HG03095 (cell line): ENCODE results near the gene CNGB1.
"Not testable (repeated sequence)": the region's sequence is repeated elsewhere in the genome, so short reads cannot be mapped to it uniquely, and the experiment has no call there.

Experiments used
- ATAC-seq: cut with Tn5 transposase; IDR thresholded peaks from one replicate; pipeline ENCODE4 v1.9.1; 2021; ENCODE audit warnings: moderate library complexity; ENCODE audit not compliant: unreplicated experiment

Gene CNGB1

DNA sequence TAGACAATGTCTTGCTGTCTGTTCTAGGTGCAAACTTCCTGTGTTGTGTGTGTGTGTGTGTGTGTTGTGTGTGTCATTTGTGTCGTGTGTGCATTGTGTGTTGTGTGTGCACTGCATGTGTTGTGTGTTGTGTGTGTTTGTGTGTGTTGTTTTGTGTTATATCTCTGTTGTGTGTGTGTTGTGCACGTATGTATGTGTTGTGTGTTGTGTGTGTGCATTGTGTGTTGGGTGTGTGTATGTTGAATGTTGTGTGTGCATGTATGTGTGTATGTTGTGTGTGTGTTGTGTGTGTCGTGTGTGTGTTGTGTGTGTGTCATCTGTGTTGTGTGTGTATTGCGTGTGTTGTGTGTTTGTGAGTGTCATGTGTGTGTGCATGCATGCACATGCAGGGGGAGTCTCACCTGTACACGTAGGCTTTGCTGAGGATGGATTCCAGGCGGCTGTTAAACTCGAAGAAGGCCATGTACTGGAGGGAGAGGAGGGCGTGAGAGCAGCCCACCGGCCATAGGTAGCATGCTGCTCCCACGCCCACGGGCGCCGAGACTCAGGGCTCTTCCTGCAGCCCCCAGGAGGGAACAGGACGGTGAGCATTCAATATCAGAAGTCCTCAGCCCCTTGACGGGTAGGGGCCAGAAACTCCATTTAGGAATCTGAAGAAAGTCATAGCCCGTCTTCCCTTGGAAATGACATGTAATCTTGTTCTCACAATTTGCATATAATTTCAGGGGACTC is 58.2 kb downstream of the CNGB1 start:
- no peak for ATAC-seq

DNA sequence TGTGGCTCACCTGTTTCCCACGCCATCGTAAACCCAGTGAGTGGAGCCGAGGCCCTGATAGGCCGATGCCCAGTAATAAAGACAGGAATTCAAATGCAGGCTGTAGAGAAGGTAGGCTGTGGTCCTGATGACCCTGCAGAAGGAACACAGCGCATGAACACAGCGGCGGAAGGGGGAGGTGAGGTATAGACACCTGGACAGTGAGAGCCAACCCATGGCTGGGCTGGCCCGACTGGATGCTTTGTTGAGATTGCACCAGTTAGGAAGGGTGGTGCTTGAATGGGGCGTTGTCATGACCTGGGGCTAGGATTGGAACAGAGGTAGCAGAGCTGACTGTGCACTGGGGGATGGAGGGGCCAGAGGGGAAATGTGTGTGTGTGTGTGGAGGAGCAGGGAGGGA is 59.2 kb downstream of the CNGB1 start:
- ATAC-seq = no peak

GRCh38 chr16:57910696-57911095 is 60.2 kb downstream of the CNGB1 start:
- ATAC-seq = no peak

DNA sequence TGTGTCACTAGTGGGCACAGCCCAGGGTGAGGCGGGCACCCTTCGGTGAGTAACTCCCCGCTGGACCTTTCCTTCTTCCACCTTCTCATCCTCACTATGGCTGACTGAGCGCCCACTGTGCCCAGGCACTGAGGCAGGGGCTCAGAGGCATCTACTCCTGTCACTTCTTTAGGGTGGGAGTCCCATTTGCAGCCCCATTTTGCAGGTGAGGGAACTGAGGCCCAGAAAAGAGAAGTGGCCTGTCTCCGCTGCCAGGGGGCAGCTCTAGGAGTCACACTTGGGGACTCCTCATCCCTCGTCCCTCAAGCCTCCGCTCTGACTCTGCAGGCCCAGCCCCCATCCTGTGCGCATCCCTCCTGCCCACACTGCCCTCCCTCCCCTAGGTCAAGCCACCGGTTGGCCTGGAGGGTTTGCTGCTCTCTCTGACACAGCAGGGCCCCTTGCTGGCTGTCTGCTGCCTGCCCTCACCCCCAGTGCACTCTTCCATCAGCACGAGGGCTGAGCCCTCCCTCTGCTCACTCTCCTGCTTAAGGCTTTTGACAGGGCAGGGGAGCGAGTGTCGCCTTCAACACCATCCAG is 62.4 kb downstream of the CNGB1 start:
- ATAC-seq = no peak

DNA sequence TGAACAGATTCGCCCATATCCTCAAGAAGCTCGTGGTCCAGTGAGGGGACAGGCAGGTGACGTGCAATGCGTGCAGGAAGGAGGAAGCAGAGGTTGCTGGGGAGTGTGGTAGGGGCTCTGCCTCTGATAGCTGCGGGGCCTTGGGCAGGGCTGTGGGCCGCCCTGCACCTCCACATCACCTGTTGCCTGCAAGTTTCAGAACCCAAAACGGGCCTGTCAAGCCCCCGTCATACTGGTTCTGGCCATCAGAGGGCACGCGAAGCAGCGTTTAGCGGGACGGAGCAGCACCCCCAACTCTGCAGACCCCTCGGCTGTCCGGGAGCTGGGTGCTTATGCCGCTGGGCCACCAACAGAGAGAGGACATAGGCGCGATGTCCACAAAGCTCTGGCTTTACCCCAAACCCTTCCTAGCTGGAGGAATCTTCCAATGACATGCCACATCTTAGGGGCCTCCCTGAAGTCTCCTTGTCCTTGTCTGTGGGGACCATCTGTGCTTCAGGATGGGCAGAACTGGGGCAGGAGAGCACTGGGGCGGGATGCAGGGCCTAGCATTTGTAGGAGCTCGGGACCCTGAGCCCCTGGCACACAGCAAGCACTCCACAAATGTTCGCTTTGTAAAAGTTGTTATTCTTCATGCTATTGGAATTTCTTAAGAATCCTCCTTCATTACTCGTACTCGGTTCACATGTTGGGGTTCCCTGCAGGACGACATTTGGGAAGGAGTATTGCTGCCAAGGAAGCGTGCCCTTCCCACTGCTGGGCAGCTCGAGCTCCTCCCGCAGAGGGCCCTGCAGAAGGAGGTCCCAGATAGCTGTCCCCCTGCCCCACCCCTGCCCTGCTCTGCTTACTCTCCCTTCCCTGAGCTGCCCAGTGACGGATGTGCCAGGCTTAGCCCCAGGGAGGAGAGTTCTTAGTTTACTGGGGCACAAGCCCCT is 64.3 kb downstream of the CNGB1 start:
- ATAC-seq = no peak

DNA sequence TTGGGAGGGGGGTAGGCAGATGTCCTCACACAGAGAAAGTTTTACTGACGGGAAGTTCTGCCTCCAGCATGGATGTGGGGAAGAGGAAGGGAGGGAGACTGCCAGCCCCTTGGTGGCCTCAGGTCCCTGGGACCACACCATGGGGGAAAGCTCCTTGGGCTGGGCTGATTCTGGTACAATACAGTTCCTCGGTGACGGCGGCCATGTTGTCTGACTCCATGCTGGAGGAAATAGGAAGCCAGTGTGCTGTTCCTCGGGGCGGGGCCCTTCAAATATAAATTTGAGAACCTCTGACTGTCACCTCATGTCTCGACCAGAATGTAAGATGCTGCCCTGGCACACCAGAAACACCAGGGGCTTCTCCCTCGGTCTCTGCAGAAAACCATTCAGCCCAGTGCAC is 66.8 kb downstream of the CNGB1 start:
- no peak for ATAC-seq

GRCh38 chr16:57903656-57904055 is 67.3 kb downstream of the CNGB1 start:
- ATAC-seq = no peak

- ATAC-seq = no peak
These were observed 69.4 kb downstream of the CNGB1 start for GRCh38 chr16:57901480-57902069.

DNA sequence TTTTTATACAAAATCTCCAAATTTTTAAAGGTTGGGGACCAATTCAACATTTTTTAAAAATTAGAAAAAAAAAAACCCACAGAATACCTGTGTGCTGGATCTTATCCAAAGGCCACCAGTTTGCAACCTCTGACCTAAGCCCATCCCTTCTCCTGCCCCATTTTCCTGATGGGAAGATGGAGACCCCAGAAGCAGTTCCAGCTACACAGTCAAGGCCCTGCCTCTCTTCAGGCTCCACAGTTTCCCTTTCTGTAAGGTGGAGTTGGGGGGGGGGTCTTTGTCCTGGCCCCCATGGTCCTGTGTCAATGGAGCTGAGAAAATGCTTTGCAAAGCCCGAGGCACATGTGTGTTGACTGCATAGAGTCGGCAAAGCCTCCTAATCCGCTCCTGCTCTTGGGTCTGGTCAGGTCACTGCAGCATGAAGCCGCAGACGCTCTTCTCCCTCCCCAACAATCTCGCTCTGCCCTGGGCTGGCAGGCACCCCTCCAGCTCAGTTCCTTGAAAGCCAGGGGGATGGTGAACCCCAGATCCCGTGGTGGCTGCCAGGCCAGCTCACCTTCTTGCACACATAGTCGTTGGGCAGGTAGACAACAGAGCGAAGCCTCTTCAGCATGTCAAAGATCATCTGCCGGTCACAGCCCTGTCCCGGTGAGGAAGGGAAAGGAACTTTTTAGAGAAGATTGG is 70.0 kb downstream of the CNGB1 start:
- no peak for ATAC-seq

GRCh38 chr16:57899771-57900661 is 70.9 kb downstream of the CNGB1 start:
- no peak for ATAC-seq

- ATAC-seq = no peak
These were observed 72.0 kb downstream of the CNGB1 start for GRCh38 chr16:57898961-57899360.

DNA sequence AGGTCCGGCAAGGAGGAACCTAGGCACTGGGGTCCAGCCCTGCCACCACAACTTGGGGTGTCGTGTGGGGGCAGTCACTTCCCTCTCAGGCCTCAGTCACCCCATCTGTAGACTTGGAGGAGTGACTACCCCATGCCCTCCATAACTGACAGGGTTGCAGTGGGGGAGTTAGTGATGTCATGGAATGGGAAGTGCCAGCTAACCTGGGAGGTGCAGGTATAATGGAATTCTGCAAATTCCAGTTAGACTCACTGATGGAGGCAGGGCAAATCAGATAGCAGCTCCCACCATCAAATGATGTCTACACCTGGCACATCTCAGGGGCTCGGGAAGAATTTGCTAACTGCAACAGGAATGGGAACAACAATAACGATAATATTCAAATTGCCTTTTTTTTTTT is 72.9 kb downstream of the CNGB1 start:
- ATAC-seq = no peak

DNA sequence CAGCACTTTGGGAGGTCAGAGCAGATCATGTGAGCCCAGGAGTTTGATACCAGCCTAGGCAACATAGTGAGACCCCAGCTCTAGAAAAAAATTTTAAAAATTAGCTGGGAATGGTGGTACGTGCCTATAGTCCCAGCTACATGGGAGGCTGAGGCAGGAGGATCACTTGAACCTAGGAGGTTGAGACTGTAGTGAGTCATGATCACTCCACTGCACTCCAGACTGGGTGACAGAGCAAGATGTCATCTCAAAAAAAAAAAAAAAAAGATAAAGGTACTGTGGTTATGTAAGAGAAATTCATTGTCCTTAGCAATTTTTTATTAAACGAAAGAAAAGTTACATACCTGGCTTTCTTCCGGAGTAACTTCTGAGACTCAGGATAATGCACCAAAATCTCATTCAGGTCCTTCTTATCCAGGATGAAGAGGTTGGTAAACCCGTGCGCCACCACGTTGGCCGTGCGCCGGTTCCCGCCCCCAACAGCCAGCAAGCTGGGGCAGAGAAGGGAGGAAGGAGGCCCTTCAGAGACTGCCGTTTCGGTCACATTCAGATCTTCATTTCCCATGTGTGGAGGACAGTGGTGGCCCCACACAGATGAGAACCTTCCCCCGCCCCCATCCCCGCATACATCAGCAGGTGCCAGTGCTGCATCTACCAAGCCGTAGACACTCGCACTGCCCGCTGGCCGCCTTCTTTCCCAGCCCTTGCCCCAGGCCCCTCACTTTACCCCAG is 73.7 kb downstream of the CNGB1 start:
- ATAC-seq = no peak

- not testable (repeated sequence) for ATAC-seq
These were observed 75.8 kb downstream of the CNGB1 start for GRCh38 chr16:57895081-57895547.

- no peak for ATAC-seq
These were observed 76.4 kb downstream of the CNGB1 start for GRCh38 chr16:57894390-57895080.

GRCh38 chr16:57893559-57894389 is 77.2 kb downstream of the CNGB1 start:
- no peak for ATAC-seq

DNA sequence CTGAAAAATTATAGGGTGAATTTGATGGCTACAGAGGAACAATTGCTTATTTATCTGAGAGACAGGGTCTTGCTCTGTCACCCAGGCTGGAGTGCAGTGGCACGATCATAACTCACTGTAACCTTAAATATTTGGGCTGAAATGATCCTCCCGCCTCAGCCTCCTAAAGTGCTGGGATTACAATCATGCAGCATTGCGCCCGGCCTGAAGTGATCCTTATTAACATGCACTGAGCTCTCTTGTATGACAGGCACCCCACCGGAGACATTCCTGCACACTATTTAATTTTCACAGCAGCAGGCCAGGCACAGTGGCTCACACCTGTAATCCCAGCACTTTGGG is 77.7 kb downstream of the CNGB1 start:
- no peak for ATAC-seq
